GM20000 (cell line): Measurements from ENCODE around the gene COA8.
"Not testable (repeated sequence)": the region's sequence is repeated elsewhere in the genome, so short reads cannot be mapped to it uniquely, and the experiment has no call there.

Experiments
- DNase-seq: peaks from one replicate; pipeline ENCODE4 v3.0.0; 2012; ENCODE audit warnings: low spot score
- TF ChIP-seq, protein P1 (sequence below): IDR thresholded peaks from 2 replicates; pipeline ENCODE4 v1.5.1; 2012; ENCODE audit warnings: mild to moderate bottlenecking, control low read depth; ENCODE audit errors: extremely low read depth, missing control alignments

The COA8 gene

GRCh38 chr14:103607822-103608221 lies 45.1 kb downstream of the COA8 start:
- no peak for DNase-seq
- TF ChIP-seq, protein P1, sequence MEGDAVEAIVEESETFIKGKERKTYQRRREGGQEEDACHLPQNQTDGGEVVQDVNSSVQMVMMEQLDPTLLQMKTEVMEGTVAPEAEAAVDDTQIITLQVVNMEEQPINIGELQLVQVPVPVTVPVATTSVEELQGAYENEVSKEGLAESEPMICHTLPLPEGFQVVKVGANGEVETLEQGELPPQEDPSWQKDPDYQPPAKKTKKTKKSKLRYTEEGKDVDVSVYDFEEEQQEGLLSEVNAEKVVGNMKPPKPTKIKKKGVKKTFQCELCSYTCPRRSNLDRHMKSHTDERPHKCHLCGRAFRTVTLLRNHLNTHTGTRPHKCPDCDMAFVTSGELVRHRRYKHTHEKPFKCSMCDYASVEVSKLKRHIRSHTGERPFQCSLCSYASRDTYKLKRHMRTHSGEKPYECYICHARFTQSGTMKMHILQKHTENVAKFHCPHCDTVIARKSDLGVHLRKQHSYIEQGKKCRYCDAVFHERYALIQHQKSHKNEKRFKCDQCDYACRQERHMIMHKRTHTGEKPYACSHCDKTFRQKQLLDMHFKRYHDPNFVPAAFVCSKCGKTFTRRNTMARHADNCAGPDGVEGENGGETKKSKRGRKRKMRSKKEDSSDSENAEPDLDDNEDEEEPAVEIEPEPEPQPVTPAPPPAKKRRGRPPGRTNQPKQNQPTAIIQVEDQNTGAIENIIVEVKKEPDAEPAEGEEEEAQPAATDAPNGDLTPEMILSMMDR = no peak

DNA sequence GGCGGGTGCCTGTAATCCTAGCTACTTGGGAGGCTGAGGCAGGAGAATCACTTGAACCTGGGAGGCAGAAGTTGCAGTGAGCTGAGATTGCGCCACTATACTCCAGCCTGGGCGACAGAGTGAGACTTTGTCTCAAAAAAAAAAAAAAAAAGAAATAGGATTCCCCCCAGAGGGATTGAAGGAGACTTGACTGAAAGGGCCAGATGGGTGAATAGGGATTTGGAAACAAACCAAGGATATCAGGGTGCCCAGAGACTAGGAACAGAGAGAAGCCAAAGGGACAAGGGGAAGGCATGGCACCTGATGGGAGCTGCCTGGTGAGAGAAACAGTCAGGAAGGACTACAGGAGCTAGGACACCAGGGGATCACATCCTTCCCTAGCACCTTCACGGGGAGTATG lies 46.3 kb downstream of the COA8 start:
- DNase-seq = not testable (repeated sequence)

DNA sequence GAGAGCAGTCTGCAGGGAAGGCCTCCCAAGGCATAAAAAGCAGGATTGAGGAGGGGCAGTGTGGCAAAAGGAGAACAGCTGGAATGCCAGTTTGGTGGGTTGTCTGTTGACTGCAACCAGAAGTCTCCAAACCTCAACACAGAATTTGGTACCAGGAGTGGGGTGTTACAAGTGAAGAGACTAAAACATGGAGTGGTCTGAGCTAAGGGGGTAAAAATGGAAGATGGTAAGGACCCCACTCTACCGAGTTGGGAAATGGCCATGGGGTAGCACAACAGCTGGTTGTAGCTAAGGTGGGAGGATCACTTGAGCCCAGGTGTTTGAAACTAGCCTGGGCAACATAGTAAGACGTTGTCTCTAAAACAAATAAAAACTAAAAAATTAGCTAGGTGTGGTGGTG lies 48.5 kb downstream of the COA8 start:
- no peak for DNase-seq
- TF ChIP-seq, protein P1 = no peak

GRCh38 chr14:103613517-103613916 lies 50.8 kb downstream of the COA8 start:
- TF ChIP-seq, protein P1 = no peak
- no peak for DNase-seq

DNA sequence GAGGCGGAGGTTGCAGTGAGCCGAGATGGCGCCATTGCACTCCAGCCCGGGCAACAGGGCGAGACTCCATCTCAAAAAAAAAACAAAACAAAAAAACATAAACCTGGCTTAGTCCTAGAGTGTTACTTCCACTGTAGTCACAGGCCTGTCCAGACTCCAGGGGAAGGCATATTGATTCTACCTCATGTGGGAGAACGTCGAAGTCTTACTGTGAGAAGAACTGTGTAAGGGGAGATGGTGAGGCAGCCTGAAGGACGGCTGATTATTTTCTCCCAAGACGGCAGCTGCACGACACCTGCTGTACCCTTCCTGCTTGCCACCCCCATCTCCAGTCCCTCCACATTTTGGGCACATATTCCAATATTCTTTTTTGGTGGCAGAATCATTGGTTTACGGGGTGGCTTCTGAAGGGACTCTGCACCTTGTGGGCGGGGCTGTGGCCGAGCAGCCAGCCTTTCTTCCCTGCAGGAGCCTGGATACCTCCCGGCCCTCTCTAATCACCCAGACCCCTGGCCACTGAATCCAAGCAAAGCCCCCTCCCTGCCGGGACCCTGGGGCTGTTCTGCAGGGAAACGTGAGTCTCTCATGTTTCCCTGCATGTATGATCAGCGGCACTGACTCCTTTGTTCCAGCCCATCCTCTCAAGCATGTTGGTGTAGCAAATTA lies 54.0 kb downstream of the COA8 start:
- DNase-seq = no peak
- TF ChIP-seq, protein P1 = no peak

GRCh38 chr14:103619057-103619456 lies 56.3 kb downstream of the COA8 start:
- DNase-seq = no peak
- TF ChIP-seq, protein P1 = no peak

- no peak for DNase-seq
- TF ChIP-seq, protein P1 = no peak
Measured at GRCh38 chr14:103621860-103622259, 59.1 kb downstream of the COA8 start.

- TF ChIP-seq, protein P1 = no peak
- DNase-seq = no peak
Measured at GRCh38 chr14:103623308-103623707, 60.5 kb downstream of the COA8 start.
